RPMI7951 (cell line): ENCODE data around the gene KLHL21. TPM values are rescaled to one million over a fixed set of nuclear protein-coding genes. Genes with fewer than 3 reads are reported as not detected.
A peak's percentile ranks its signal among the peaks of the same experiment; 100 is the strongest.
"Not testable (repeated sequence)": the region's sequence is repeated elsewhere in the genome, so short reads cannot be mapped to it uniquely, and the experiment has no call there.

ENCODE experiments used
- DNase-seq: peaks from one replicate; pipeline ENCODE4 v3.0.0-alpha.2; 2012; ENCODE audit warnings: low read depth
- total RNA-seq: library from RNA; depleted of rRNA; stranded (reverse); fragments of >200 nt; shearing (Covaris generic); gene quantifications from 2 replicates; pipeline ENCODE4 v1.2.3, GENCODE V29; 2014

The KLHL21 gene
- total RNA-seq, 1 experiment from 2014 or later = 11.1 TPM

DNA sequence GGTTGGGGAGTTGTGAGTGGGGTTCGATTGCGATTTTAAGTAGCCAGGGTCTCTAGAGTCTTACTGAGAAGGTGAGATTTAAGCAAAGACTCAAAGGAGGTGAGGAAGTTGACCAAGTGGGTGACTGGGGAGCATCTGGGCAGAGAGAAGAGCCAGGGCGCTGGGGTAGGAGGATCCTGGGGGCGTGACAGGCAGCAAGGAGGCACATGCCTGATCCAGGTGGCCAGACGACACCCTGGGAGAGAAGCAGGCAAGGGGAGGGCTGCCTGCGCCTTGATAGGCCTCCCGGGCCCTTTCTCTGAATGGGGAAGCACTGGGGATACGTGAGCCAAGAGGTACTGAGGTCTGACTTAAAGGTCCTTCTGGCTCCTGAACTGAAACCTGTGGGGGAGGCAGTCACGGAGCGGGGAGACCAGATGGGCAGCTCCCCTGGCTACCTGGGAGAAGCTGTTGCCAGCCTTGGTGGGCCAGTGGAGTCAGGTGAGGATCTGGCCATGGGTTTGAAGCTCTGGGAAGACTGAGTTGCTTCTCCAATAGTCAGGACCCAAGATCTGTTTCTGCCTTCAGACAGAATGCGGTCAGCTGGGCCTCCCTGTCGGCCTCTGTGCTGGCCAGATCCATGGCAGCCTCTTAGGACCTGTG, 17.5 kb downstream of the KLHL21 start:
- no peak for DNase-seq

DNA sequence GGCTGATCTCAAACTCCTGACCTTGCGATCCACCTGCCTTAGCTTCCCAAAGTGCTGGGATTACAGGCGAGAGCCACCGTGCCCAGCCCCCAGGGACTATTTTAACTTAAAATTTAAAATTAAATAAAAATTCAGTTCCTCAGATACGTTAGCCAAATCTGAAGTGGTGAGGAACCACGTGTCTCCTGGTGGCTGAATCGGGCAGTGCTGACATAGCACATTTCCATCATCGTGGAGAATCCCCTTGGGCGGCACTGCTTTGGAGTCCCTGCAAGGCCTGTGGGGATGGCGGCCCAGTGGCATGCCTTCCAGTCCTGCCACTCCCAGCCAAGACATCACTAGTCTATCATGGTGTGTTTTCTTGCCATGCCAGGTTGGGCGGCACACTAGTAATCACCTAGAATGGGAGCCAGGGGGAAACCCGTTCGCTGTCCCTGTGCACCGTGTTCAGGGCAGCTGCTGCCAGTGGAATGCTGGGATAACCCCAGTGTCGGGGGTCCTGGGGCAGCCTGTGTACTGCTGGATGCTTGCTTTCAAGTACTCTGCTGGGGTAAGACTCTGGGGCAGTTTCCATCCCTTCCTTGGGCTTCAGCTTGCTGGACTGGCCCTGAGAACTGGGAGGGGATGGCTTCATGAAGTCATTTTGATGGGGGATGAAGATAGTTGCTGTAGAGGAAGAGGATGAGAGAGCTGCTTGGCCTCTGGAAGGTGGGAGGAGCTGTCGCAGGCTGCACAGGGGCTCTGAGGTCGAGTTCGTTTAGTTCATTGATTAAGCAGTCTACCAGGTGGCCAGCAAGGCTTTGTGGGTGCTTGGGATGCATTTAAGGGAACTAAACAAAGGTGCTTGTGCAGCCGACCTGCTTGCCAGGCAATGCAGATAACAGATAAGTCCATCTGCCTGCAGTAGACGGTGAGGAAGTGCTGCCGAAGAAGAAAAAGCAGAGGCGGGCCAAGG, 18.3 kb downstream of the KLHL21 start:
- DNase-seq = no peak

DNA sequence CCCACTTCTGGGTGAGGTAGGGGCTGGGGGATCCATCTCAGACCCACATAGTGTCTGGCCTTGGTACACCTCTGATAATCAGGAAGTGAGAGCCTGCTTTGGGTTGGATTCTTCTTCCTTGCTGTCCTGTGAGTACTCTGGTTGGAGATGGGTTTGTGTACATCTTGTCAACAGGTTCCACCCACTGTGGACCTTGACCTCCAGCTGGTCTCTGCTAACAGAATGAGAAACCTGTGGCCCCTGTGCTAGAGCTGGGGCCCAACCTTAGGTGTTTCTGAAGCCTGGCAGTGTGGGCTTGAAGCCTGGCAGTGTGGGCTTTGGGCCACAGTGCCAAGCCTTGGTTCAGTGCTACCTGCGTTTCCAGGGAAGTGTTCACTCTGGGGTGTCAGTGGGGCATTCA, 20.3 kb downstream of the KLHL21 start:
- no peak for DNase-seq

DNA sequence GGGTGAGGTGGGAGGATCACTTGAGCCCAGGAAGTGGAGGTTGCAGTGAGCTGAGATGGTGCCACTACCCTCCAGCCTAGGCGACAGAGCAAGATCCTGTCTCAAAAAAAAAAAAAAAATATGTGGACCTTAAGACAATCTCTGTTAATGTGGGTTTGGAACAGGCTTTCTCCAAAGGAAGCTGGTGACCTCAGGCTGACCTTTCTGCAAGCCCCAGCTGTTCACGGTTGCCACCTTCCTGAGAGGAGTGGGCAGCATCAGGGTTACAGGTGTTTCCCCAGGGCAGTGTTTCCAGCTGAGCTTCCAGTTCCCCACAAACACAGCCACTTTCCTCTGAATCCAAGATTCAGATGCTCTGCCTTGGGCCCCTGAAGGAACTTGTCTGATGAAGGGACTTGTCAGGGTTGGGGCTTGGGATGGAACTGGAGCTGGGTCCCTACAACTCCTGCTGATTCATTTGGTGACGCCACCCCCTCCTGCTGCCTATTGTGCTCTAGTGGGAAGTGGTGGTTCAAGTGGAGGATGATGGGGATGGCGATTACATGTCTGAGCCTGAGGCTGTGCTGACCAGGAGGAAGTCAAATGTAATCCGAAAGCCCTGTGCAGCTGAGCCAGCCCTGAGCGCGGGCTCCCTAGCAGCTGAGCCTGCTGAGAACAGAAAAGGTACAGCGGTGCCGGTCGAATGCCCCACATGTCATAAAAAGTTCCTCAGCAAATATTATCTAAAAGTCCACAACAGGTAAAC, 20.9 kb downstream of the KLHL21 start:
- DNase-seq = no peak

DNA sequence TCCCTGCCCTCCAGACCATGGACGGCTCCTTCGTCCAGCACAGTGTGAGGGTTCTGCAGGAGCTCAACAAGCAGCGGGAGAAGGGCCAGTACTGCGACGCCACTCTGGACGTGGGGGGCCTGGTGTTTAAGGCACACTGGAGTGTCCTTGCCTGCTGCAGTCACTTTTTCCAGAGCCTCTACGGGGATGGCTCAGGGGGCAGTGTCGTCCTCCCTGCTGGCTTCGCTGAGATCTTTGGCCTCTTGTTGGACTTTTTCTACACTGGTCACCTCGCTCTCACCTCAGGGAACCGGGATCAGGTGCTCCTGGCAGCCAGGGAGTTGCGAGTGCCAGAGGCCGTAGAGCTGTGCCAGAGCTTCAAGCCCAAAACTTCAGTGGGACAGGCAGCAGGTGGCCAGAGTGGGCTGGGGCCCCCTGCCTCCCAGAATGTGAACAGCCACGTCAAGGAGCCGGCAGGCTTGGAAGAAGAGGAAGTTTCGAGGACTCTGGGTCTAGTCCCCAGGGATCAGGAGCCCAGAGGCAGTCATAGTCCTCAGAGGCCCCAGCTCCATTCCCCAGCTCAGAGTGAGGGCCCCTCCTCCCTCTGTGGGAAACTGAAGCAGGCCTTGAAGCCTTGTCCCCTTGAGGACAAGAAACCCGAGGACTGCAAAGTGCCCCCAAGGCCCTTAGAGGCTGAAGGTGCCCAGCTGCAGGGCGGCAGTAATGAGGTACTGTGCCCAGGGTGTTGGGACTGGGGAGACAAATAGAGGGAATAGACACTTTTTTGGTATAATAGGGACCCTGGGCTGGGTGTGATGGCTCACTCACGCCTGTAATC, 21.9 kb downstream of the KLHL21 start:
- no peak for DNase-seq

DNA sequence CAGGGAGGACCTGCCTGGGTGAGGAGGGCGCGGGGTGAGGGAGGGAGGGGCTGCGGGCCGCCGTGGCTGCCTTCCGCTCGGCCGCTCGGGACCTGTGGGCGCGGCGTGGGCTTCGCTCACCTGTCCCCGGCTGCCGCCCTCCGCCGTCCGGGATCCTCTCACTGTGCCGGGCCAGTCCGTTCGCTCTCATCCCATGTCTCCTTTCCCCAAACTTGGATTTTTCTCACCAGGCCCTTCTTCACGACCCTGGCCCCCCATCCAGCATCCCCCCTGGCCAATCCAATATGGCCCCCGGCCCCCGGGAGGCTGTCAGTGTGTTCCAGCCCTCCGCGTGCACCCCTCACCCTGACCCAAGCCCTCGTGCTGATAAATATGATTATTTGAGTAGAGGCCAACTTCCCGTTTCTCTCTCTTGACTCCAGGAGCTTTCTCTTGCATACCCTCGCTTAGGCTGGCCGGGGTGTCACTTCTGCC, 22.5 kb downstream of the KLHL21 start:
- no peak for DNase-seq

DNA sequence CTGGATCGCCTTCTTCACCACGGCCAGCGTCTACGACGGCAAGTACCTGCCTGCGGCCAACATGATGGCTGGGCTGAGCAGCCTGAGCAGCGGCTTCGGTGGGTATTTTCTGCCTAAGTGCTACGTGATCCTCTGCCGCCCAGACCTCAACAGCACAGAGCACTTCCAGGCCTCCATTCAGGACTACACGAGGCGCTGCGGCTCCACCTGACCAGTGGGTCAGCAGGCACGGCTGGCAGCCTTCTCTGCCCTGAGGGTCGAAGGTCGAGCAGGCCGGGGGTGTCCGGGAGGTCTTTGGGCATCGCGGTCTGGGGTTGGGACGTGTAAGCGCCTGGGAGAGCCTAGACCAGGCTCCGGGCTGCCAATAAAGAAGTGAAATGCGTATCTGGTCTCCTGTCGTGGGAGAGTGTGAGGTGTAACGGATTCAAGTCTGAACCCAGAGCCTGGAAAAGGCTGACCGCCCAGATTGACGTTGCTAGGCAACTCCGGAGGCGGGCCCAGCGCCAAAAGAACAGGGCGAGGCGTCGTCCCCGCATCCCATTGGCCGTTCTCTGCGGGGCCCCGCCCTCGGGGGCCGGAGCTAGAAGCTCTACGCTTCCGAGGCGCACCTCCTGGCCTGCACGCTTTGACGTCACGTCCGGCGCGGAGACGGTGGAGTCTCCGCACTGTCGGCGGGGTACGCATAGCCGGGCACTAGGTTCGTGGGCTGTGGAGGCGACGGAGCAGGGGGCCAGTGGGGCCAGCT, 23.1 kb downstream of the KLHL21 start, which contains the start of gene ZBTB48:
ZBTB48 (plus strand) TSS at position 621 of the 745 bp plus-strand sequence. CDS start 616 bp downstream, outside the sequence.
- peak; percentile 97 for DNase-seq

DNA sequence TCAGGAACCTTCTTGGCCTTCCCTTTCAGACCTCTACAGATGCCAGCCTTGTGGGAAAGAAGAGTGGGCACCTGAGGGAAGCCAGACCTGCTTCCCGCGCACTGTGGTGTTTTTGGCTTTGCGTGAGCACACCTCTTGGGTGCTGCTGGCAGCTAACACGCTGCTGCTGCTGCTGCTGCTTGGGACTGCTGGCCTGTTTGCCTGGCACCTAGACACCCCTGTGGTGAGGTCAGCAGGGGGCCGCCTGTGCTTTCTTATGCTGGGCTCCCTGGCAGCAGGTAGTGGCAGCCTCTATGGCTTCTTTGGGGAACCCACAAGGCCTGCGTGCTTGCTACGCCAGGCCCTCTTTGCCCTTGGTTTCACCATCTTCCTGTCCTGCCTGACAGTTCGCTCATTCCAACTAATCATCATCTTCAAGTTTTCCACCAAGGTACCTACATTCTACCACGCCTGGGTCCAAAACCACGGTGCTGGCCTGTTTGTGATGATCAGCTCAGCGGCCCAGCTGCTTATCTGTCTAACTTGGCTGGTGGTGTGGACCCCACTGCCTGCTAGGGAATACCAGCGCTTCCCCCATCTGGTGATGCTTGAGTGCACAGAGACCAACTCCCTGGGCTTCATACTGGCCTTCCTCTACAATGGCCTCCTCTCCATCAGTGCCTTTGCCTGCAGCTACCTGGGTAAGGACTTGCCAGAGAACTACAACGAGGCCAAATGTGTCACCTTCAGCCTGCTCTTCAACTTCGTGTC, 23.9 kb downstream of the KLHL21 start:
- no peak for DNase-seq

DNA sequence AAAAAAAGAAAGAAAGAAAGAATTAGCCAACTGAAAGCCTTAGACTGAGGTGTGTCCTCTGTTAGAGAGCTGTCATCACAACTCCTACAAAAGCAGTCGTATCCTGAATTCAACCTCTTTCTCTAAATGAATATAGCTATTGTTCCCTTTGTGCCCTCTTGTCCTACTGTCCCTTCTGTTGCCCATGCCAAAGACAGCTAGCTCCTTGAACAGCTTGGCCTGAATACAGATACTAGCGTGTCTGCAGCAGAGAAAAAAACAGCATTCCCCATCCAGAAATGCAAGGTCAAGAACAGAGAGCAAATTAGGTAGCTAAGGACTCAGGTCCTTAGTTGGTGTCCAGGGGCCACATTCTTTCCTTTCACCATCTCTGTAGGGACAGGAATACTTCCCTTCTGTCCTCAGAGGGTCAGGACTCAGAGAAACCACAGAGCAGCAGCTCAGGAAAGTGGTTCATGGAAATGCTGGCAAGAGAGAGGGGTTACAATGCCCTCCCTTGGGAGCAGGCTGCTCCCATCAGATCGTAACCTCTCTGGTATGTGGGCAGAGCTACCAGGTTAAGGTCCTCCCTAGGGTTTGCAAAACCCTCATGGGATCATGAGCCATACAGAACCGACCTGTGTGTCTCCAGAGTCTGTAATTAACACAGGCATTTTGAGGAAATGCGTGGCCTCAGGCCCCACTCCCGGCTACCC, 24.7 kb downstream of the KLHL21 start:
- no peak for DNase-seq

DNA sequence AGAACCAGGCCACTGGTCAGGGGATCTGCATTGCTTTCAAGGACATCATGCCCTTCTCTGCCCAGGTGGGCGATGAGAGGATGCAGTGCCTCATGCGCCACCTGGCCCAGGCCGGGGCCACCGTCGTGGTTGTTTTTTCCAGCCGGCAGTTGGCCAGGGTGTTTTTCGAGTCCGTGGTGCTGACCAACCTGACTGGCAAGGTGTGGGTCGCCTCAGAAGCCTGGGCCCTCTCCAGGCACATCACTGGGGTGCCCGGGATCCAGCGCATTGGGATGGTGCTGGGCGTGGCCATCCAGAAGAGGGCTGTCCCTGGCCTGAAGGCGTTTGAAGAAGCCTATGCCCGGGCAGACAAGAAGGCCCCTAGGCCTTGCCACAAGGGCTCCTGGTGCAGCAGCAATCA, 27.9 kb downstream of the KLHL21 start:
- DNase-seq = no peak

DNA sequence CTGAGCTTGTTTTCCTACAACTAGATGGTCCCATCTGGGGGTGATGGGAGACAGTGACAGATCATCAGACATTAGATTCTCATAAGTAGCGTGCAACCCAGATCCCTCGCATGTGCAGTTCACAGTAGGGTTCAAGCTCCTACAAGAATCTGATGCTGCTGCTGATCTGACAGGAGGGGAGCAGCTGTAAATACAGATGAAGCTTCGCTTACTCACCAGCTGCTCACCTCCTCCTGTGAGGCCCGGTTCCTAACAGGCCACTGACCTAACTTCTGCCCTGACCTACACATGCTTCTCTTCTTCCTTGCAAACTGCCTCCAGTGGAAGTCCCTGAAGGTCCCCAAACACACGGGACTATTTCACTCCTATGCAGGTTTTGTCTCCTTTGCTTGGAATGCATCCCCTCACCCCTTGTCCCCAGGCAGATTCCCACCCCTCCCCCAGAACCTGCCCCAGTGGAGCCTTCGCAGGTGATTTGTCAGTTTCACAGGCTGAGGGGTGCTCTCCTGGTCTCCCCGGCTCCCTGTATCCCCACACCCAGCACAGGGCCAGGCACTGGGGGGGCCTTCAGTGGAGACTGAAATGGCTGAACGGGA, 28.5 kb downstream of the KLHL21 start:
- no peak for DNase-seq

DNA sequence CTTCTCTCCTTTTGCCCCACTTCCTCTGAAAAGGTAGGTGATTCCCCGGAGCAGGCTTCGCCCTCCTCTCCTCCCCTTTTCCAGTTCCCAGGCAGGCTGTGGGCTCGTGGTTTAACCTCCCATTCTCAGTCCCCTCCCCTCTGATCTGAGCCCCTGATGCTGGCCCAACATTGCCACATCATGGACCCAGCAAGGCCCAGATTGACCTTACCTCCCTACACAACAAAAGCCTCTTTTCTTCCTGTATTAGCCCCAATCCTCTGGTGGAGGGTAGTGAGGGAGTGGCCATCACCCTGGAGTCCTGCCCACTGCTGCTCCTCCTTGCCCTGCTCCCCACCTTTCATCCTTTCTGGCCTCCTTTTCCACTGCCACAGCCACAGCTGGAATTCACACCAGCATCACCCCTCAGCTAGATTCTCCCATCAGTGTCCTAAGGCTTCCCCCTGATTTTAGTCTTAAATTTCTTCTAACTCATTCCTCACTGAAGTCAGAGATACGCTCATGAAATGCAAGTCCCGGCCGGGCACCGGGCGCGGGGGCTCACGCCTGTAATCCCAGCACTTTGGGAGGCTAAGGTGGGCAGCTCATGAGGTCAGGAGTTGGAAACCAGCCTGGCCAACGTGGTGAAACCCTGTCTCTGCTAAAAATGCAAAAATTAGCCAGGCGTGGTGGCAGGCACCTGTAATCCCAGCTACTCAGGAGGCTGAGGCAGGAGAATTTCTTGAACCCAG, 29.9 kb downstream of the KLHL21 start:
- no peak for DNase-seq

DNA sequence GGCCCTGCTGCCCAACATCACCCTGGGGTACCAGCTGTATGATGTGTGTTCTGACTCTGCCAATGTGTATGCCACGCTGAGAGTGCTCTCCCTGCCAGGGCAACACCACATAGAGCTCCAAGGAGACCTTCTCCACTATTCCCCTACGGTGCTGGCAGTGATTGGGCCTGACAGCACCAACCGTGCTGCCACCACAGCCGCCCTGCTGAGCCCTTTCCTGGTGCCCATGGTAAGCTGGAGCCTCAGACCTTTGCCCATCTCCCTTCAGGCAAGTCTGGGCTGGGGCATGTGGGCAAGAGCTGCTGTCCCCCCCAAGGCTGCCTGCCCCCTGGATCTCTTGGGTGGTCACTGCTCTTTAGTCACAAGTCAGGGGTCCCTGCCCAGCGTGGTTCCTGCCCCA, 31.7 kb downstream of the KLHL21 start:
- no peak for DNase-seq

DNA sequence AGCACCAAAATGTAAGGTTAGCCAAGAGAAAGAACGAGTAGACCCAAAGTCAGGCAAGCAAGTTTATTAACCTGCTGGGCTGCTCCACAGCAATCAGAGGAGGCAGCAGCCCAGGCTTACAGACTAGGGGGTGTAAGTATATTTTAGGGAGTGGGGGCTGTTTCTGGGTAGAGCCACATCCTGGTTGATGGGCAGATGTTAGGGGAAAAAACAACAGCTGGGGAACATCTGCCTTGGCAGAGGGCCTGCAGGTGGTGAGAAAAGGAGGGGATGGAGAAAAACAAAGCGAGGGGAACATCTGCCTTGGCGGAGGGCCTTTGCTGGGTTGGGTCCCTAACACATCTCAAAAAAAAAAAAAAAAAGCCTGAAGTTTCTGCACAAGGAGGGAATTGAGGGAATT, 32.6 kb downstream of the KLHL21 start:
- DNase-seq = no peak

DNA sequence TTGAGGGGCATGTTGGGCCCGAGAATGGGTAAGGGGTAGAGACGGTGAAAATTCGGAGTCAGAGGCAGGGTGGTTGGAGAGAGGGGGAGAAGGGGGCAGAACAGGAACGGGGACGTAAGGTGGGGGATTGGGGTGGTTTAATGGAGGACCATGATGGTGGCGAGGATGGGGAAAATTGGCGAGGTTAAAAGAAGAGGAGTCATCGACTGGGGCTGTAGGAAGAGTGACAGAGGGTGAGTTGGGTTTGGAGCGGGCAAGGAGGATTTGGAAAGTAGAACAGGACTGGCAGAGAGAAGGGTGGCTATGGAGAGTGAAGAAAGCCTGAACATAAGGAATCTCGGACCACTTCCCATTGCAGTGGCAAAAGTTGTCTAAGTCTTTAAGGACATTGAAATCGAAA, 33.6 kb downstream of the KLHL21 start:
- no peak for DNase-seq

DNA sequence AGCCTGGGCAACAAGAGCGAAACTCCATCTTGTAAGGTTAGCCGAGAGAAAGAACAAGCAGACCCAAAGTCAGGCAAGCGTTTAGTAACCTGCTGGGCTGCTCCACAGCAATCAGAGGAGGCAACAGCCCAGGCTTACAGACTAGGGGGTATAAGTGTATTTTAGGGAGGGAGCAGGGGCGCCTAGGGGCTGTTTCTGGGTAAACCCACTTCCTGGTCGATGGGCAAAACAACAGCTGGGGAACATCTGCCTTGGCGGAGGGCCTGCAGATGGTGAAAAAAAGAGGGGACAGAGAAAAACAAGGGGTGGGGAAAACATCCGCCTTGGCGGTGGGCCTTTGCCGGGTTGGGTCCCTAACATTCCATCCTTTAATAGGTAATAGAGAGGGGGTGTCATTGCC, 42.4 kb downstream of the KLHL21 start:
- no peak for DNase-seq

DNA sequence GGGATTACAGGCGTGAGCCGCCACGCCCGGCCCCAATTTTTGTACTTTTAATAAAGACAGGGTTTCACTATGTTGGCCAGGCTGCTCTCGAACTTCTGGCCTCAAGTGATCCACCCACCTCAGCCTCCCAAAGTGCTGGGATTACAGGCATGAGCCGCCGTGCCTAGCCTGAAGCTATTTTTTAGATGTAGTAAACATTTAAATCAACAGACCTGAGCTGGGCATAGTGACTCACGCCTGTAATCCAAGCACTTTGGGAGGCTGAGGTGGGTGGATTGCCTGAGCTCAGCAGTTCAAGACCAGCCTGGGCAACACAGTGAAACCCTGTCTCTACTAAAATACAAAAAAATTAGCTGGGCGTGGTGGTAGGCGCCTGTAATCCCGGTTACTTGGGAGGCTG, 43.5 kb downstream of the KLHL21 start:
- not testable (repeated sequence) for DNase-seq

DNA sequence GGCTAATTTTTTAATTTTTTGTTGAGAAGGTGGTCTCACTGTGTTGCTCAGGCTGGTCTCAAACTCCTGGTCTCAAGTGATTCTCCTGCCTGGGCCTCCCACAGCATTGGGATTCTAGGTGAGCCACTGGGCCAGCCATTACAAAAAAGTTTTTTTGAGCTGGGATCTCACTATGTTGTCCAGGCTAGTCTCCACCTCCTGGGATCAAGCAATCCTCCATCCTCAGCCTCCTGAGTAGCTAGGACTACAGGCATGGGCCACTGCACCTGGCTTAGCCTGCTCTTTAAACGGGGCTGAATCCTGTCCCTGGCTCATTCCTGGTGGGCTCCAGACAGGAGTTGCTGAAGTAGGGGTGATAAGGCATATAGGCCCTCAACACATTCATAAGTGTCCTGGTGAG, 45.1 kb downstream of the KLHL21 start:
- DNase-seq = no peak
